ENCODE results near the gene CHSY1.

Gene CHSY1

DNA sequence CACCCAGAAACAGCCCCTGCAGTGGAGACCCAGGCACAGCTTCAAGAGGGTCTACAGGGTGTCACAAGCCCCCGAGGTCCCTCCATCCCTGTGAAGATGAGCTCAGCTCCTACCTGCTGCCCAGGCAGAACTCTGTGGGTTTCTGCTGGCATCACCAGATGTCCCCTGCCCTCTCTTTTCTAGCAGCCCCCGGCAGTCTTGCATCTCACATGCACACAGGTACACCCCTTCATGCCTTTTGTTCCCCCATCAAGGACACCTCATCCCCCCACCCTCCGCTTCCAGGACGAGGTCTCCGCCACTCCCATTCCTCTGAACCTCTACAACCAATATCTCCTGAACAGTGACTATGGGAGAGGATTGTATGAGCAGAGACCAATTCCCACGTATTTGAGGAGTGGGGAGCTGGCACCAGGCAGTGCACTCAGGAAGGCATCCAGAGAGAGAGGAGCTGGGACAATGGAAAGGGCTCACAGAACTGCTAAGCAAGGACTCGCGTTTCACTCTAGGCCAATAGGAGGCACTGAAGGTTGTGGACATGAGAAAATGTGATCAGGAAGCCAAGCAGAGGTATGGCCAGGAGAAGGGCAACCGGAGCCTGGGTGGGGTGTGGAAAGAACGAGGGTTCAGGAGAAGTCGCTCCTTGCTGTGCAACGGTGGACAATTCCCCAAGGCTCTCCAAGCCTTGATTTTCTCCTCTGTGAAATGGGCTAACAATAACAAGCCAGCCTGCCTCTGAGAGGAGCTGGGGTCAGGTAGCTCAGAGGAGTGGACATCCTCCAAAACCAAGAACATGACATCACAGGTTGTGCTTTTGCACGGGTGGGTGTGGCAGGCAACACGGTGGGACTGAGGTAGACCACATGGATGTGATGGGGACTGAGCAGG, 115.2 kb downstream of the CHSY1 start:
- H3K4me3 ChIP-seq (ENCODE audit: low read length): no peak overlapping the region
- TF ChIP-seq, protein P1, sequence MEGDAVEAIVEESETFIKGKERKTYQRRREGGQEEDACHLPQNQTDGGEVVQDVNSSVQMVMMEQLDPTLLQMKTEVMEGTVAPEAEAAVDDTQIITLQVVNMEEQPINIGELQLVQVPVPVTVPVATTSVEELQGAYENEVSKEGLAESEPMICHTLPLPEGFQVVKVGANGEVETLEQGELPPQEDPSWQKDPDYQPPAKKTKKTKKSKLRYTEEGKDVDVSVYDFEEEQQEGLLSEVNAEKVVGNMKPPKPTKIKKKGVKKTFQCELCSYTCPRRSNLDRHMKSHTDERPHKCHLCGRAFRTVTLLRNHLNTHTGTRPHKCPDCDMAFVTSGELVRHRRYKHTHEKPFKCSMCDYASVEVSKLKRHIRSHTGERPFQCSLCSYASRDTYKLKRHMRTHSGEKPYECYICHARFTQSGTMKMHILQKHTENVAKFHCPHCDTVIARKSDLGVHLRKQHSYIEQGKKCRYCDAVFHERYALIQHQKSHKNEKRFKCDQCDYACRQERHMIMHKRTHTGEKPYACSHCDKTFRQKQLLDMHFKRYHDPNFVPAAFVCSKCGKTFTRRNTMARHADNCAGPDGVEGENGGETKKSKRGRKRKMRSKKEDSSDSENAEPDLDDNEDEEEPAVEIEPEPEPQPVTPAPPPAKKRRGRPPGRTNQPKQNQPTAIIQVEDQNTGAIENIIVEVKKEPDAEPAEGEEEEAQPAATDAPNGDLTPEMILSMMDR (IDR thresholded peaks at IDR 0.05; ENCODE audit: insufficient read depth, low read depth, low read length, missing control alignments): no peak
- no peak for DNase-seq (ENCODE audit: low read depth)

DNA sequence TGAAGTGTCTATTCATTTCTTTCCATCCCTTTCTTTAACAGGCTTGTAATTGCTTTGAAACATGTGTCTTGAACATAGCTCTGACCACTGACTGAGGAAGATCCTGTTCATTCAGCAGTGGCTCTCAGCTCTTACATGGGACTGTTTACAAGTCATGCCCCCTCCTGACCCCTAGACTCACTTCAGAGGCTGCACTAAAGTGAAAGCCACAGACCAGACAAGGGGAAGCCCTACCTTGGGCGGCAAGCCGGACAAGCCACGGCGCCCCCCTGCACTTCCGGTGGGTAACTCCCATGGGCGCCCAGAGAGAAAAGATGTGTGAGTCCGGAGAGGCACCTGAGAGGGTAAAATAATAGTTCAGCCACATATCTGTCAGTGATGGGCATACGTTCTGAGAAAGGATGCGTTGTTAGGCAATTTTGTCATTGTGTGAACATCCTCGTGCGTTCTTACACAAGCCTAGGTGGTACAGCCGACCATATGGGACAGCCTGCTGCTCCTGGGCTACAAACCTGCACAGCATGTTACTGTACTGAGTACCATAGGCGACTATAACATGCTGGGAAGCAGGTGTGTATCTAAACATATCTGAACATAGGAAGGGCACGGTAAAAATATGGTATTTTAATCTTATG, 116.2 kb downstream of the CHSY1 start:
- H3K4me3 ChIP-seq (ENCODE audit: low read length): no peak overlapping the region
- DNase-seq (ENCODE audit: low read depth): no peak
- TF ChIP-seq, protein P1 (IDR thresholded peaks at IDR 0.05; ENCODE audit: insufficient read depth, low read depth, low read length, missing control alignments): no peak

DNA sequence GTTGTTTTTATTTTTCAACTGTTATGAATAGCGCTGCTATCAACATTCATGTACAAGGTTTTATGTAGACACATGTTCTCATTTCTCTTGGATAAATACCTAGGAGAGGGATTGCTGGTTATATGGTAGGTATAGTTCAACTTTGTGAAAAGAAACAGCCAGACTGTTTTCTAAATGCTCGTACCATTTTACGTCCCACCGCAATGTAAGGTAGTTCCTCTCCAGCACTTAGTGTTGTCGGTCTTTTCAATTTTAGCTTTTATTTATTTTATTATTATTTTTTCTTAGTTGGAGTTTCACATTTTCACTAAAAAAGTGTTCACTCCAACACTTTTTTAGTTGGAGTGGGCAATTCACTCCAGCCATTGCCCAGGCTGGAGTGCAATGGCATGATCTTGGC, 117.1 kb downstream of the CHSY1 start:
- no peak overlapping the region for H3K4me3 ChIP-seq (ENCODE audit: low read length)
- TF ChIP-seq, protein P1 (IDR thresholded peaks at IDR 0.05; ENCODE audit: insufficient read depth, low read depth, low read length, missing control alignments): no peak
- no peak for DNase-seq (ENCODE audit: low read depth)

DNA sequence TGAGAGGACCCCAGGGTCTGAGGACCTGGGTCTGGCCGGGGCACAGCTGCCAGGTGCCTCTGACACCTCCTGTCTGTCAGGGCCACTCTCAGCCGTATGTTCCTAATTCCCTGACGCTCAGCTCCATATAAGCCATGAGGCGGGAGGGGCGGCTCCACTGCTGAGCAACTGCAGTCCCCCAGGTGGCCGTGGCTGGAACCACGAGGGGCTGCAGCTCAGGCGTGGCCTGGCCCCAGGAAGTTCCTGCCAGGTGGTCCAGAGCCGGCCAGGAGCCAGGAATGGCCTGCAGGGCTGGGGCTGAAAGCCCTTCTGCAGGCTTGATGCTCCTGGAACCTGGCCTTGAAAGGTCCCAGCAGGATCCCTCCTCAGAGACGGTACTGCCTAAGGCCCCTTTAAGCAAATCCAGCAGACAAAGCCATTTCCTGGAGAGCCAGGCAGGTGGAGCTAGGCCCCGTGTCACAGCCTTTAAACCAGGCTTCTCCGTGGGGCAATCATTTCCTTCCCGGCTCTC, 118.0 kb downstream of the CHSY1 start:
- no peak overlapping the region for H3K4me3 ChIP-seq (ENCODE audit: low read length)
- TF ChIP-seq, protein P1 (IDR thresholded peaks at IDR 0.05; ENCODE audit: insufficient read depth, low read depth, low read length, missing control alignments): no peak
- no peak for DNase-seq (ENCODE audit: low read depth)

DNA sequence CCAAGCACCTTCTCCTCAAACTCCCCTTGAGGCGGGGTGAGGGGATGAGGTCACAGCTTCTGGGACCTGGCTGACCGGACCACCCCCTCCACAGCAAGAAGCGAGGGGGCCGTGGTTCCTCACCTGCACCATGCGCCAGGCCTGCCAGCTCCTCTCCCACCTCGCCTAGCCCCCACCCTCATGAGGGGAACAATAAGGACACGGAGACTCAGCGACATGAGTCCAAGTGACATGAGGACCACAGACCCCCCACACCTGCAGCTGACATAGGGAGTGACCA, 118.7 kb downstream of the CHSY1 start:
- DNase-seq (ENCODE audit: low read depth): no peak
- TF ChIP-seq, protein P1 (IDR thresholded peaks at IDR 0.05; ENCODE audit: insufficient read depth, low read depth, low read length, missing control alignments): no peak
- no peak overlapping the region for H3K4me3 ChIP-seq (ENCODE audit: low read length)

DNA sequence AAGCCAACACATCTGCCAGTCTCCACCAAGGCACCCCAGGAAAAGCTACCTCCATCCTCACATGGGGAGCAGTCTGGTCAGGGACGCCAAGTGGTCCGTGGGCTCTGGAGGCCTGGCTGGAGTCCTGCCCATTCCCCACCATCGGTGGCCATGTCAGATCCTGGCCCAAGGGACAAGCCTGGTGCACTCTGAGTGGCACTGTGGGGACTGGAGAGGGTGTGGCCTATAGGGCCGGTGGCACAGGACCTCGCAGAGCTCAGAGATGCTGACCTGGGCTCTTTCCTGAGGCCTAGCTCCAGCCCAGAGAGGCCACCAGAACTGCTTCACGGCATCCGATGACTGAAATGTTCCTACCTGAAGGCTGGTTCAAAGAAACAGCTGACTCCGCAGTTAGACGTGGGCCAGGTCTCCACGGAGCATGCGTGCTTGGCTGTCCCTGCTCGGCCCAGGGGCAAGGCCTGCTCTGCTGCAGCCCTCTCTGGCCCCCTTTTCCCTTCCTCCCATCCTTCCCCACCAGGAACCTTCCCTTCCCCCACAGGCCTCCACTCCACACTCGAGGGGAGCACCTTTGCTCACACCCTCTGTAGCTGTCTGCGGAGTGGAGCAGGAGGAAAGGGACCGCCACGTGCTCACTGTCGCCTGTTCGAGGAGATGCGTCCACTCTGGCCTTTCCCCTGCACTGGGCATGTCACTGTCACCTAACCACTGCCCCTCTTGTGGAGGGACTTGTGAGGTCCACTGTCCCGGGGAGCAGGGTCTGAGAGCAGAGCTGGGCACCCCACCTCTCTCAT, 119.3 kb downstream of the CHSY1 start:
- H3K4me3 ChIP-seq (ENCODE audit: low read length): no peak overlapping the region
- no peak for DNase-seq (ENCODE audit: low read depth)
- TF ChIP-seq, protein P1 (IDR thresholded peaks at IDR 0.05; ENCODE audit: insufficient read depth, low read depth, low read length, missing control alignments): no peak
